ENCODE results near the gene OSBPL1A. TPM values are rescaled to one million over a fixed set of nuclear protein-coding genes. Genes with fewer than 3 reads are reported as not detected.

The OSBPL1A gene
- polyA plus RNA-seq, 2 of the 4 experiments (the other 2 are of a cell fraction) = 10.5 to 22.1 TPM

- POLR2A ChIA-PET = no interaction called here
- ATAC-seq = no peak
- CTCF ChIA-PET = interaction anchor here (1.0 to 1.6 kb wide), 2 partner anchors 10 to 41 kb away, joined by 3 to 6 read pairs; no protein-coding TSS in a partner anchor
- H3K27ac ChIP-seq = no peak overlapping the region
- TF ChIP-seq HOXB5 (CRISPR knock-in tag; IDR thresholded peaks at IDR 0.05) = no peak
- no peak for TF ChIP-seq EHMT2 (IDR thresholded peaks at IDR 0.05; ENCODE audit: low read depth)
- TF ChIP-seq RNF2 (IDR thresholded peaks at IDR 0.05; ENCODE audit: borderline replicate concordance, low read depth) = no peak
- TF ChIP-seq MAFK (IDR thresholded peaks at IDR 0.05; ENCODE audit: partially characterized antibody) = no peak
- TF ChIP-seq, protein P1, sequence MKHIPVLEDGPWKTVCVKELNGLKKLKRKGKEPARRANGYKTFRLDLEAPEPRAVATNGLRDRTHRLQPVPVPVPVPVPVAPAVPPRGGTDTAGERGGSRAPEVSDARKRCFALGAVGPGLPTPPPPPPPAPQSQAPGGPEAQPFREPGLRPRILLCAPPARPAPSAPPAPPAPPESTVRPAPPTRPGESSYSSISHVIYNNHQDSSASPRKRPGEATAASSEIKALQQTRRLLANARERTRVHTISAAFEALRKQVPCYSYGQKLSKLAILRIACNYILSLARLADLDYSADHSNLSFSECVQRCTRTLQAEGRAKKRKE (CRISPR knock-in tag; IDR thresholded peaks at IDR 0.05; ENCODE audit: low read depth) = no peak
- no peak for TF ChIP-seq ZSCAN20 (CRISPR knock-in tag; IDR thresholded peaks at IDR 0.05)
- TF ChIP-seq EP300 (IDR thresholded peaks at IDR 0.05) = no peak
- TF ChIP-seq FOSL2 (IDR thresholded peaks at IDR 0.05) = no peak
- TF ChIP-seq FOSL2 (CRISPR knock-in tag; IDR thresholded peaks at IDR 0.05) = no peak
- TF ChIP-seq EHF (CRISPR knock-in tag; IDR thresholded peaks at IDR 0.05) = no peak
- TF ChIP-seq SMC3 (IDR thresholded peaks at IDR 0.05) = no peak
- no peak for TF ChIP-seq SREBF2 (IDR thresholded peaks at IDR 0.05)
- no peak for TF ChIP-seq GATA3 (IDR thresholded peaks at IDR 0.05; ENCODE audit: borderline replicate concordance)
- TF ChIP-seq POLR2AphosphoS2 (conservative IDR thresholded peaks at IDR 0.05; ENCODE audit: low read length) = no peak
- no peak for TF ChIP-seq KDM1A (IDR thresholded peaks at IDR 0.05; ENCODE audit: low read depth)
- H3K4me2 ChIP-seq = no peak overlapping the region
- H3K4me3 ChIP-seq = no peak overlapping the region
- 73% methylated on average over 4 of the region's 4 CpGs for WGBS (ENCODE audit: missing lambda C conversion rate)
- H3K4me1 ChIP-seq = no peaks in the 10 kb centered on the region
- DNase-seq (ENCODE audit: low read depth in 1 of 2, low spot score in 1 of 2) = no peak
- no peak for FAIRE-seq
- H3K9me3 ChIP-seq = no peaks in the 10 kb centered on the region
Observed at GRCh38 chr18:24262087-24262486, 135.5 kb downstream of the OSBPL1A start.

DNA sequence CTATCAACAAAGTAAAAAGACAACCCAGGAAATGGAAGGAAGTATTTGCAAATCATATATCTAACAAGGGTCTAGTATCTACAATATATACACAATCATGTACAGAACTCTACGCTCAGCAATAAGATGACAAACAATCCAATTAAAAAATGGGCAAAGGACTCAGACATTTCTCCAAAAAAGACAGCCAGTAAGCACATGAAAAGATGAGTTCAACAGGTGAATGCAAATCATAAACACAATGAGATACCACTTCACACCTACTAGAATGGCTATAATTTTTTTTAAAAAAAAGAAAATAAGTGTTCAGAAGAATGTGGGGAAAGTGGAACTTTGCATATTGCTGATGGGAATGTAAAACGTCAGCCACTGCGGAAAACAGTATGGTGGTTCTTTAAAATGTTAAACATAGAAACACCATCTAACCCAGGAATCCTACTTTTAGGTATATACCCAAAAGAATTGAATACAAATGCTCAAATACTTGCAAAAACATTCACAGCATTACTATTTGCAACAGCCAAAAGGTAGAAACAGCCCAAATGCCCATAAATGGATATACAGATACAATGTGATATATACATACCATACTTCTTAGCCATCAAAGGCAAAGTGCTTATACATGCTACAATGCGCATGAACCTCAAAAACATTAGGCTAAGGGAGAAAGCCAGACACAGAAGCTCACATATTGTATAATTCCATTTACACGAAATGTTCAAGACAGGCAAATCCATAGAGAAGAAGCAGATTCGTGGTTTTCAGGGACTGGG is 137.6 kb downstream of the OSBPL1A start:
- no peak for TF ChIP-seq HOXA7 (CRISPR knock-in tag; IDR thresholded peaks at IDR 0.05)
- TF ChIP-seq ZSCAN20 (CRISPR knock-in tag; IDR thresholded peaks at IDR 0.05) = no peak
- TF ChIP-seq, protein P2, sequence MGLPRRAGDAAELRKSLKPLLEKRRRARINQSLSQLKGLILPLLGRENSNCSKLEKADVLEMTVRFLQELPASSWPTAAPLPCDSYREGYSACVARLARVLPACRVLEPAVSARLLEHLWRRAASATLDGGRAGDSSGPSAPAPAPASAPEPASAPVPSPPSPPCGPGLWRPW (IDR thresholded peaks at IDR 0.05) = no peak
- TF ChIP-seq POLR2AphosphoS2 (conservative IDR thresholded peaks at IDR 0.05; ENCODE audit: low read length) = no peak
- no peak for TF ChIP-seq PHF8 (IDR thresholded peaks at IDR 0.05; ENCODE audit: borderline replicate concordance, low read depth)
- no peak for TF ChIP-seq HMGXB4 (CRISPR knock-in tag; IDR thresholded peaks at IDR 0.05; ENCODE audit: borderline replicate concordance)
- TF ChIP-seq RFX5 (IDR thresholded peaks at IDR 0.05) = no peak
- no peak for TF ChIP-seq GATA3 (IDR thresholded peaks at IDR 0.05; ENCODE audit: borderline replicate concordance)
- Histone ChIP-seq H3K9me3 (no peaks in the 10 kb centered on the region), H3K4me2 (no peak overlapping the region), H3K27ac (no peak overlapping the region), H3K4me1 (no peaks in the 10 kb centered on the region), H3K4me3 (no peak overlapping the region)
- POLR2A ChIA-PET = no interaction called here
- DNase-seq (ENCODE audit: low read depth in 1 of 2, low spot score in 1 of 2) (no peak), FAIRE-seq (no peak), ATAC-seq (no peak)
- CTCF ChIA-PET = interaction anchor here (1.1 kb wide), 1 partner anchor 83 kb away, joined by 7 read pairs; no protein-coding TSS in a partner anchor
- 83% methylated on average over 6 of the region's 6 CpGs for WGBS (ENCODE audit: missing lambda C conversion rate)

GRCh38 chr18:24254071-24254470 is 143.6 kb downstream of the OSBPL1A start:
- Histone ChIP-seq H3K4me2 (no peak overlapping the region), H3K4me1 (no peaks in the 10 kb centered on the region), H3K9me3 (no peaks in the 10 kb centered on the region), H3K4me3 (no peak overlapping the region), H3K27ac (no peak overlapping the region)
- no peak for ATAC-seq
- ChIA-PET CTCF (interaction anchor here (0.9 kb wide), 1 partner anchor 9 kb away, joined by 3 read pairs; no protein-coding TSS in a partner anchor), POLR2A (no interaction called here)
- DNase-seq (ENCODE audit: low read depth in 1 of 2, low spot score in 1 of 2) = no peak
- WGBS (ENCODE audit: missing lambda C conversion rate) = 88% methylated on average over 1 of the region's 1 CpG
- FAIRE-seq = no peak
- TF ChIP-seq GATA3 (IDR thresholded peaks at IDR 0.05; ENCODE audit: borderline replicate concordance) (no peak), JUNB (IDR thresholded peaks at IDR 0.05) (no peak), FOSL2 (IDR thresholded peaks at IDR 0.05) (no peak), FOSL2 (CRISPR knock-in tag; IDR thresholded peaks at IDR 0.05) (no peak), ESRRA (IDR thresholded peaks at IDR 0.05; ENCODE audit: borderline replicate concordance, low read length) (no peak), CHD4 (IDR thresholded peaks at IDR 0.05; ENCODE audit: borderline replicate concordance) (no peak), BCL3 (IDR thresholded peaks at IDR 0.05) (no peak), CEBPB (IDR thresholded peaks at IDR 0.05) (no peak), NR3C1 (IDR thresholded peaks at IDR 0.05) (no peak), RCOR1 (IDR thresholded peaks at IDR 0.05; ENCODE audit: low read depth, low read length) (no peak), BHLHE40 (IDR thresholded peaks at IDR 0.05; ENCODE audit: low read depth, low read length) (no peak)
- TF ChIP-seq, protein P2 (IDR thresholded peaks at IDR 0.05) = no peak
- TF ChIP-seq, protein P1 (CRISPR knock-in tag; IDR thresholded peaks at IDR 0.05; ENCODE audit: low read depth) = no peak
